ENCODE data around the gene SALL1. TPM values are rescaled to one million over a fixed set of nuclear protein-coding genes. Genes with fewer than 3 reads are reported as not detected.

SALL1 gene
- total RNA-seq, 1 experiment from 2014 or later: 101 TPM

DNA sequence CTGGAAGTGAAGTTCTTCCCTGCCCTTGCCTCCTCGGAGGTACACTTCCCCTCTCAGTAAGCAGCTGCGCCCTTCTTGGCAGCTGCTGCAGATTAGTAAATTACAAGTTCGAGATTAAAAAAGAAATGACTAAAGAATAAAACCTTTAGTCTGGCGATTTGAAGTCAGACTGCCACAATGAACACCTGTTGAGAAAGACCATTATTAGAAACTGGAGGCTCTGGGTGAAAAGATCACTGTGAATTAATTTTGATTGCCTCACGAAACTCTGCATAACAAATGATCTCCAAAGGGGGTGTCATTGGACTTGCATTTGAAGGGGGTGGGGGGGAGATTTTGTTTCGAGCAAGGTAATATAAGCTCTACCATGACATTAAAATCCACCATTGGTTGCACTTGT lies 39.3 kb downstream of the SALL1 start:
- Histone ChIP-seq H3K9me3 (ENCODE audit: control insufficient read depth, low read depth, low read length) (no peaks in the 10 kb centered on the region), H4K20me1 (ENCODE audit: control insufficient read depth, insufficient read depth, insufficient read length) (no peaks in the 10 kb centered on the region), H3K27ac (ENCODE audit: insufficient read length, low read depth, low read length) (no peak overlapping the region), H3K23me2 (ENCODE audit: insufficient read length, low read depth, low read length, poor library complexity, severe bottlenecking) (peaks cover 4% of the 10 kb centered on the region), H3K56ac (ENCODE audit: insufficient read length, low read depth, low read length) (no peak overlapping the region), H3K4ac (ENCODE audit: low read depth, low read length) (no peak overlapping the region), H3K18ac (ENCODE audit: insufficient read length, low read depth, low read length) (no peak overlapping the region), H3K79me2 (ENCODE audit: insufficient read depth, low read length) (no peaks in the 10 kb centered on the region), H2BK15ac (ENCODE audit: low read depth, low read length) (no peak overlapping the region), H3K4me2 (ENCODE audit: insufficient read depth, insufficient read length, low read length) (no peak overlapping the region), H3K9ac (ENCODE audit: extremely low read depth, insufficient read length, low read length) (no peak overlapping the region), H3K23ac (ENCODE audit: insufficient read length, low read depth, low read length) (no peak overlapping the region), H2BK120ac (ENCODE audit: low read depth, low read length, poor library complexity, severe bottlenecking) (no peak overlapping the region), H2AK5ac (ENCODE audit: insufficient read length, low read length) (no peak overlapping the region), H4K91ac (ENCODE audit: insufficient read length, low read depth, low read length) (no peak overlapping the region), H3T11ph (ENCODE audit: low read length) (no peak overlapping the region), H3K79me1 (ENCODE audit: insufficient read depth, low read depth, low read length, poor library complexity, severe bottlenecking) (no peaks in the 10 kb centered on the region), H4K5ac (ENCODE audit: insufficient read length, low read depth, low read length) (no peak overlapping the region), H2AFZ (ENCODE audit: low read length) (no peak overlapping the region), H4K8ac (replicated peaks; ENCODE audit: insufficient read length, low read depth, low read length) (no peak overlapping the region), H2BK20ac (ENCODE audit: low read depth, low read length, poor library complexity, severe bottlenecking) (no peak overlapping the region), H2BK12ac (ENCODE audit: insufficient read length, low read depth, low read length) (no peak overlapping the region), H3K4me1 (ENCODE audit: insufficient read depth, low read length) (no peaks in the 10 kb centered on the region; the same call in 1 of the 2 replicates), H2BK5ac (ENCODE audit: insufficient read length, low read length) (no peak overlapping the region), H3K14ac (ENCODE audit: insufficient read depth, low read length) (no peak overlapping the region), H3K27me3 (ENCODE audit: insufficient read depth, low read length) (peaks cover 5% of the 10 kb centered on the region; the same call in 1 of the 2 replicates)
- peaks cover 41 to 51% of the 10 kb centered on the region in 2 experiments for H3K4me1 Mint-ChIP-seq
- H3K9me3 Mint-ChIP-seq: peaks cover 3 to 6% of the 10 kb centered on the region in 2 experiments; a peak in 3 of 5 replicates
- no peak for DNase-seq
- H3K27me3 Mint-ChIP-seq (ENCODE audit: low read depth): peaks cover 47% of the 10 kb centered on the region
- no CpG with 5 or more reads among the region's 6 CpGs for WGBS (ENCODE audit: extremely low coverage, insufficient read length, low lambda C conversion rate)
- peaks cover 0 to 5% (median 3%) of the 10 kb centered on the region in 3 experiments; a peak in 2 of 7 replicates for H3K36me3 Mint-ChIP-seq (ENCODE audit: insufficient read depth in 1 of 3, low read depth in 3 of 3)
- H3K27ac Mint-ChIP-seq: 0 out of 7 replicates have a peak overlapping the region, but pooled peaks of 1 of the 3 experiments have one; percentile 20
- peak overlapping the region in 1 of 2 experiments; percentile 43; a peak in 2 of 5 replicates for H3K4me3 Mint-ChIP-seq
- TF ChIP-seq, protein P1, sequence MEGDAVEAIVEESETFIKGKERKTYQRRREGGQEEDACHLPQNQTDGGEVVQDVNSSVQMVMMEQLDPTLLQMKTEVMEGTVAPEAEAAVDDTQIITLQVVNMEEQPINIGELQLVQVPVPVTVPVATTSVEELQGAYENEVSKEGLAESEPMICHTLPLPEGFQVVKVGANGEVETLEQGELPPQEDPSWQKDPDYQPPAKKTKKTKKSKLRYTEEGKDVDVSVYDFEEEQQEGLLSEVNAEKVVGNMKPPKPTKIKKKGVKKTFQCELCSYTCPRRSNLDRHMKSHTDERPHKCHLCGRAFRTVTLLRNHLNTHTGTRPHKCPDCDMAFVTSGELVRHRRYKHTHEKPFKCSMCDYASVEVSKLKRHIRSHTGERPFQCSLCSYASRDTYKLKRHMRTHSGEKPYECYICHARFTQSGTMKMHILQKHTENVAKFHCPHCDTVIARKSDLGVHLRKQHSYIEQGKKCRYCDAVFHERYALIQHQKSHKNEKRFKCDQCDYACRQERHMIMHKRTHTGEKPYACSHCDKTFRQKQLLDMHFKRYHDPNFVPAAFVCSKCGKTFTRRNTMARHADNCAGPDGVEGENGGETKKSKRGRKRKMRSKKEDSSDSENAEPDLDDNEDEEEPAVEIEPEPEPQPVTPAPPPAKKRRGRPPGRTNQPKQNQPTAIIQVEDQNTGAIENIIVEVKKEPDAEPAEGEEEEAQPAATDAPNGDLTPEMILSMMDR (conservative IDR thresholded peaks at IDR 0.05): no peak
